Femur (tissue), 1 donor: Measurements from ENCODE around the gene DRAXIN.

ENCODE experiments used
- DNase-seq: peaks from one replicate; pipeline ENCODE4 v3.0.0-alpha.2; 2017

The DRAXIN gene

DNA sequence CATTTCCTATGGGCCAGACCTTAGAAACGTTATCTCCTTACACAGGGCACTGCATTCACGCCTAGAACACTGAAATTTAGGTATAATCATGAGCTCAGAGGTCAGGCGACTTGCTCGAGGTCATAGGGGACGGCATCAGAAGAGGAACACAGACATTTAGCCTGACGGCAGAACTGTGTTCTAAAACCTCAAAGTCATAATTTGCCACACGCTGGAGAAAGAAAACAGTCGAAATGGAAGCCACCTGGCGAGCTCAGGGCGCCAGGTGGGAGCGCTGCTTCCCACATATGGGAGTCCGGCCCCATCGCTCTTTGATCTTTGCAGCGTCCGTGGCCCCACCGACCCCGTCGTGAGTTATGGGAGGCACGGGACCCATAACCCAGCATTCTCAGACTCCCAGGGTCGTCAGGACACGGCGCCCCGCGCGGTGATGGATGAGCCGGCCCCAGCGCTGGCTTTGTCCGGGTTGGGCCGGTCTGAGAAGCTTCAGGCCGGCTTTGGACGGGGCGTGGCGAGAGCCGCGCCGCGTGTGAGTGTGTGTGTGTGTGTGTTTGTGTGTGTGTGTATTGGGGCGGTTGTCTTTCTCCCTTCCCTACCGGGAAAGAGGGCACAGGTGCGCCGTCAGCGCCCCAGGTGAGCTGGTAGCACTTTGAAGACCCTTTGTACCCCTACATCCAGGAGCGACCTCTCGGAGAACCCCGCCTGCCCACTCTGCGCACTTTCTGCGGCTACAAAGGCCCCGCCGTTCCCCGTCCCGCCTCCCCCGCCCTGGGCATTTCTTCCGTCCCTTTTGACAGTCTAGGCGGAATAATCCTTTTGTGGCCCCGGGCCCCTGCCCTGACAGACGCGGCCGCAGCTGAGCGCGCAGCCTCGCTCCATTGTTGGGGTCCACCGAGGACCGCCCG, 861 bp upstream of the DRAXIN start:
- no peak for DNase-seq

- peak; percentile 20 for DNase-seq
These were observed 610 bp downstream of the DRAXIN start for GRCh38 chr1:11691928-11692711.

DNA sequence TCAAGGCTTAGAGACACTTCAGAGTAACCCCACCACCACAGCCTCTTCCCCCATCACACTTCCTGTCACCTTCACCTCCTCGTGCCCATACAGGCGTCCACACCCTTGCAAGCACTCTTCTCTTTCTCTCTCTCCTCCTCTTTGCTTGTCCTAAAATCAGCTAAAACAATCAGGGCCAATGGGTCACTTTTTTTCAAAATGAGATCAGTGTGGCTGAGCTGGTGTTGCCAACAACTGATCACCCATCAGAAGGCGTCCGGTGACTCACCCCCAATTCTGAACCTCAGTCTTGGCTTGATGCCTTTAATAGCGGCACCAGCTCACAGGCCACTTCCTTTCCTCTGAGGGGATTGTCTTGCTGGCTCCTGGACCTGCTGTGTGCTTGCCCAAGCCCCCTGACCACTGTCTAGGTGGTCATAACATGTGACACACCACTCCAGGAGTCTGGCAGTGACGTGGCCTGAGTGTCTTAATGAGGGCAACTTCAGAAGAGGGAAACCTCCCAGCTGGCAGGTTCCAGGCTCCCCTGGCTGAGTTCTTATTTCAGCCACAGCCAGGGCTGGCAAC, 1.6 kb downstream of the DRAXIN start:
- DNase-seq = peak; percentile 50

GRCh38 chr1:11693917-11694316, 2.4 kb downstream of the DRAXIN start:
- DNase-seq = peak; percentile 9

DNA sequence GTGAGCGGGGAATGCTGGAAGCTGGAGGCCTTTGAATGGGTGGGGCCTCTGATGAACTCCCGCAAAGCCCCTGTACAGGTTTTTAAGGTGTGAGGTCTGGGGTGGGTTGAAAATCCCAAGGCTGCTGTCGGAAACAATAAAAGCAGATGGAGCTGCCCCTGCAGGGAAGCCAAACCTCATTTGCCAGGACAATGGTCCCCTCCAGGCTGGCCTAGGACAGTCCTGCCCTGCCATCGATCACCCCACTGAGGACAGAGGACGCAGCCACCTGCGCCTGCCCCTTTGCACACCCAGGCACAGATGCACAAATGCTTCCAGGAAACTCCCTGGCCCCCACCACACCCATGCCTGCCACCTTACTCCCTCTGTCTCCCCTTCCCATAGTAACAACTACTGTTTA, 4.4 kb downstream of the DRAXIN start:
- no peak for DNase-seq

DNA sequence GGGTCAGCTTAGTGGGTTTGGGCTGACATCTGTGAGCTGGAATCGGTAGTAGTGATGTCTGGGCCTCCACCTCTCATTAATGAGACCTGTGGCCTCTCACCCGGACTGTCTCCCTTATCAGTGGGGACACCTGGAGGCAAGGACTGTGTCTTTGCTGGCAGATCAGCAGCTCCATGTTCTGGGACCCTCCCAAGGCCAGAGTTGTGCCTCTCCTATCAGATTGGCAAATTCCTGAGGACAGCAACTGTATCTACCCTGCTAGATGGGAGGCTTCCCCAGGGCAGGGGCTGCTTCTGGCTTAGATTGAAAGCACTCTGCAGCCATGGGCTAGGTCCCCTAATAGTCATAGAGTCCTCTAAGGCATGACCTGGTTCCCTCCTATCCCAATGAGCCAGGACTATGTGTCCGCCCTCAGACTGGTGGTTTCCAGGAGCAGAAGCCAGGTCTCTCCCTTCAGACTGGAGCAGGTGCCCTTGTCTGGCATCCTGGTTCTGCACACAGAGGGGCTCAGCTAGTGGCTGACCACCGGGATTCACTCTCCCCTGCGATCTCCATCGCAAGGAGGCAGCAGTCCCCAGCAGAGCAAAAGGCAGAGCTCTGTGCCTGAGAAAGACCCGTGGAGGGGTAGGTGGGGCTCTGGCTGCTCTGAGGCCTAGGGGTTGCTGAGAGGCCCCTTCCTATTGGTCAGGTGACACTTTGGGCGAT, 5.8 kb downstream of the DRAXIN start:
- peak; percentile 10 for DNase-seq

DNA sequence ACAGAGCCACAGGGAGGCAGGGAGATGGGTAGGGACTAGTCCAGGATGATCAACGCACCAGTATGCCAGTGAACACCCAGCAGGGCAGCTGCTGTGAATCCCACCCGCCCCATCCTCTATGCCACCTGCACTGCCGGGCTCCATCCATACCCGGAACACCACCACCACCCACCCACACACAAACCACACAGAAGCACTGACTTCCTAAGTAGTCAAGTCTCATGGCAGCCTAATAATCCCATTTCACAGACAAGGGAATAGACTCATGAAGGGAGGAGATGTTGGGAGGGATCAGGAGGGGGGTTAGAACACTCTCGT, 6.3 kb downstream of the DRAXIN start:
- no peak for DNase-seq

DNA sequence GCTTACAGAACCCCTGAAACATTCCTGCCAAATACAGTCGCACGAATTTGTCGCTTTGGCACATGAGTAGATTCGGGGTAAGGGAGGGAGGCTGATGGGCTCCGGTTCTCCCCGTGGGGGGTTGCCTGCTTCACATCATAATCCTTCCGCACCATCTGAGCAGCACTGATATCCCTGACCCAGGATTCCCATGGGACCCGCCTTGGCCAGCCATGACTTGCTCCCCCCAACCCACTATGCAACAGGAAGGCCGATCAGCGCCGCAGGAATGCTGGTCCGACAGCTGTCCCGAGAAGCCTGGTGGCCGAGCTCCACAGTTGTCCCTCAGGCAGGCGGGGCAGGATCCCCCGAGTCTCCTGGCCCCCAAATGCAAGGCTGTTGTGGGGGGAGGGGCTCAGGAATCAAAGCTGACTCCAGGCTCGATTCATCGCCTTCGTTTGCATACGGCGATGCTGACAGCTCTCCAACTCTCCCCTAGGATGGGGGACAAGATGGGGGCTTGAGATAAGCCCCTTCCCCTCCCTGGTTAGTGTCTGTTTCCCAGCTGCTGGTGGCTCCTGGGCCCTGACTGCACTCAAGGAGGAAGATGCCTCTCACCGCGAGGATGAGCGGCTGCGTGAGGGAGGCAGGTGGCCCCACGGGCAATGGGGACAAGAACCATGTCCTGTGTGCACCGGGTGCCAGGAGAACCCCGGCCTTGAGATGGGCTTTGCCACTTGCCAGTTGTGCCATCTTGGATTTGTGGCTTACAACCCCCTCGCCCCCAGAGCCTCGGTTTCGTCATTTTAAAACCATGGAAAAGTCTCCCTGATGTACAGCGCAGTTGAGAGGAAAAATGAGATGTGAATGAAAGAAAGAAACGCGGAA, 9.3 kb downstream of the DRAXIN start:
- DNase-seq = peak; percentile 60

DNA sequence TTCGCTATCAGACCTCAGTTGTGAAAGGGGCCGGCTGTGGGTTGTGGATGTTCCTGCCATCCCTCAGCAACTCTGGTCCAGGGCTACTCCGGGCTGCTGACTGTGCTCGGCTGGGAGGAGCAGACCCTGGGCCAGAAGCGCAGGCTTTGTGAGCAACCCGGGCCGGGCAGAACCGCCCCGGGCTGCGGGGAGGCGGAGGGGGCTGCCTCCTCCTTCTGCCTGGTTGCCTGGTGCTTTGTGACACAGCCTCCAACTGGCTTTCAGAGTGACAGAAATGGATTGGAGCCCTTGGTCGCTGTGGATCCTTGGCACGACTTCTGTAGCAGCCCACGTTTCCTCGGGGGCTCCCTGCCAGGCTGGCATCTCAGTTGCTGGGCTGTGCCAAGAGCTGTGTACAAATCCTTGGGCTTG, 10.0 kb downstream of the DRAXIN start:
- DNase-seq = peak; percentile 45

GRCh38 chr1:11701981-11702803, 10.7 kb downstream of the DRAXIN start:
- DNase-seq = peak; percentile 6

- peak; percentile 6 for DNase-seq
These were observed 12.1 kb downstream of the DRAXIN start for GRCh38 chr1:11703357-11704193.

GRCh38 chr1:11704194-11704529, 12.7 kb downstream of the DRAXIN start:
- DNase-seq = peak; percentile 10

DNA sequence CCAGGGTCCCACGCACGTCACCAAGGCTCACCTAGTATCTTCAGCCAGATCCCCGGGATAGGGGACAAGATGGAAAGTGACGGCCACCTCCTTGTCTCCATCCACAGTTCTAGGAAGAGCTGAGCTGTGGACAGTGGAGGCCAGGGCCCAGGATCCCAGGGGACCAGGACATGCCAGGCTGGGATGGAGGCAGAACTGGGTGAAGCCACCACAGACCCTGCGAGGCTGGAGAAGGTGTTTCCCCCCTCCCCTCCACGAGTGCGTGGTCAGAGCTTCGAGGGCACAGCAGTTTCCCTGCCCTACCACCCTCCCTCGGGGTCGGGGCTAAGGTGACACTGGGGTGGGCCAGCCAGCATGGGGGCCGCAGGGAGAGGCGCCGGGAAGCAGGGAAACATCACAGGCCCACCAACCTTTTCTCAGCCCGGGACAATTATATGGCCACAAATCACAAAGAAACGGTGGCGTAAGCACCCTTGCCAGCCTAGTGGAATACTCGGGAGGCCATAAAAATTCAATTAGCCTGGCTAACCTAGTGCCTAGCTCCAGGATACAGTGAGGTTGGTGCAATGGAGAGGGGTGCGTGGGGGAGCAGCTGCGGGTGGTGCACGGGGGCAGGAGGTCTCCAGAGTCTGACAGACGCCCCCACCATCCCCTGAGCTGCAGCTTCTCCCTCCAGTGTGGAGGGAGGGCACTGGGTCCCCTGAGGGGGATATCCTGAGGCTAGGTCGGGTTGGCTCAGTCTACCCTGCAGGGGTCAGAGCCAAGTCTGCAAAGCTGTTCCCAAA, 13.4 kb downstream of the DRAXIN start:
- DNase-seq = peak; percentile 9

GRCh38 chr1:11705596-11705995, 14.1 kb downstream of the DRAXIN start:
- DNase-seq = no peak

DNA sequence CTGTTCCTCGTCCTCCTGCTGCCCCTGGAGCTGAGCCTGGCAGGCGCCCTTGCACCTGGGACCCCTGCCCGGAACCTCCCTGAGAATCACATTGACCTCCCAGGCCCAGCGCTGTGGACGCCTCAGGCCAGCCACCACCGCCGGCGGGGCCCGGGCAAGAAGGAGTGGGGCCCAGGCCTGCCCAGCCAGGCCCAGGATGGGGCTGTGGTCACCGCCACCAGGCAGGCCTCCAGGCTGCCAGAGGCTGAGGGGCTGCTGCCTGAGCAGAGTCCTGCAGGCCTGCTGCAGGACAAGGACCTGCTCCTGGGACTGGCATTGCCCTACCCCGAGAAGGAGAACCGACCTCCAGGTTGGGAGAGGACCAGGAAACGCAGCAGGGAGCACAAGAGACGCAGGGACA, 14.8 kb downstream of the DRAXIN start:
- DNase-seq = peak; percentile 6

DNA sequence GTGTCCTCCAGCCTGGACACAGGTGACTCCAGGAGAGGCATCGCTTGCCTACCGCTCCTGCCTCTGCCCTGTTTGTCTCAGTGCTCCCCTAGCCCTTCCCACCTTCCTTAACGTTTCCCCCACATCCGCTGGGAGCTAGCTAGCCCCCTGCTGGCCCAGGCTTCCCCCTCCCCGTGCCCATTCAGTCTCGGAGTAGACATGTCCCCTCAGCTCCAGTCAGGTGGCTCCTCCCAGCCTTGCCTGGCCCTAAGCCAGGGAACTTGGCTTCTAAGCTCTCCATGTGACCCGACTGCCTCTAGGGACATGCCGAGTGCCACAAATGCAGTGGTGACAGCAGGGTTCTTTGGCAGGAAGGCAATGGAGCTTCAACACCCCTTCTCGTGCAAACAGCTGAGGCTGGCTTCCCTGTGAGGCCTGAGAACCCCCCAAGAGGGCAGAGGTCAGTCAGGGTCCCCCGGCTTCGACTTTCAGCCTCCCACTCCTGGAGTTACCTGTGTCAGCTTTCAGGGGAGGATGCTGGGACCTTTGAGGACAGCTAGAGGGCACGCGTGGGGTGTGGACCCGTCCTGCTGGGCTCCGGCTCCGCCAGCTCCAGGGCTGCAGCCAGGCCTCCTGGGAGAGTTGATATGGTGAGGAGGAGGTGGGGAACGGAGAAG, 16.2 kb downstream of the DRAXIN start:
- peak; percentile 67 for DNase-seq

DNA sequence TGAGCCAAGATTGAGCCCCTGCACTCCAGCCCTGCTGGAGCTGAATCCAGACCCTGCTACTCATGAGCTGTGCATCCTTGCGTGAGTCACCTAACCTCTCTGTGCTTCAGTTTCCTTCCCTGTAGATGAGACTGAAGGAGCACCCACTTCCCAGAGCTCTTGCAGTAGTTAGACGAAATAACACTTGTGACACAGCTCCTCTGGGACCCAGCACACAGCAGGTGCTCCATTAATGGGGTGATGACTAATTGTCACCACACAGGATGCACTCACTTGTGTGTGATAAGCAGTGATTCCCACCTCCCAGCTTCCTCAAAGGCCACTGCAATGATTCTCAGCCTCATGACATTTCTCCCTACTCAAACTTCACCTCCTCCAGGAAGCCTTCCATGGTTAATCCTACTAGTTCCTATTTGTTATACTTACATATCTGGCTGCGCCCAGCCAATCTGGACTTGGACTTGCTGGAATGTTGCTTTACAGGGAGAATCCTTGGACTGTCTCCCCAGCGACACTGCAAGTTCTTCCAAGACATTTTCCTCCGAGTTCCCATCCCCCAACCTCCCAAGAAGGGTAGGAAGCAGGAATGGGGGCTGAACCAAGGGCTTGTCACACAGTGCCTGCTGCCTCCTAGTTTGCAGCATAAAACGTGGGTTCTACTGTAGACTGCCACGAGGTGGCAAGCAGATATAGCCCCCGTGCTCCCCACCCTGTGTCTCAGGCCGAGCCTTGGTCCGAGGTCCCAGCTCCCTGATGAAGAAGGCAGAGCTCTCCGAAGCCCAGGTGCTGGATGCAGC, 17.2 kb downstream of the DRAXIN start:
- DNase-seq = no peak

- DNase-seq = no peak
These were observed 20.0 kb downstream of the DRAXIN start for GRCh38 chr1:11711490-11711889.
